LNCAP (cell line): Measurements from ENCODE around the gene ERCC5.

ENCODE experiments used
- CTCF ChIP-seq: fragments of 450-650 bp; IDR thresholded peaks from 2 replicates; pipeline ENCODE4 v1.5.1; 2017; ENCODE audit warnings: mild to moderate bottlenecking

Gene ERCC5

GRCh38 chr13:102915393-102915930, 69.6 kb downstream of the ERCC5 start:
- no peak for TF ChIP-seq CTCF

GRCh38 chr13:102917019-102917418, 71.2 kb downstream of the ERCC5 start:
- TF ChIP-seq CTCF, result no peak

GRCh38 chr13:102922184-102922583, 76.4 kb downstream of the ERCC5 start:
- TF ChIP-seq CTCF, result no peak
